ENCODE results near the gene BHLHE40.
"Not testable (repeated sequence)": the region's sequence is repeated elsewhere in the genome, so short reads cannot be mapped to it uniquely, and the experiment has no call there.

BHLHE40 gene

GRCh38 chr3:4961865-4962264 is 17.4 kb upstream of the BHLHE40 start:
- not testable (repeated sequence) for DNase-seq, ATAC-seq

GRCh38 chr3:4963669-4964570 is 15.3 kb upstream of the BHLHE40 start:
- ATAC-seq (no peak), DNase-seq (no peak)

- ATAC-seq, DNase-seq: not testable (repeated sequence)
These were observed 13.2 kb upstream of the BHLHE40 start for GRCh38 chr3:4966006-4966405.

- DNase-seq, result not testable (repeated sequence)
These were observed 11.6 kb upstream of the BHLHE40 start for GRCh38 chr3:4967683-4968082.

GRCh38 chr3:4971437-4971836 is 7.8 kb upstream of the BHLHE40 start:
- not testable (repeated sequence) for ATAC-seq, DNase-seq

More at GRCh38 chr3:4967683-4968082, 11.6 kb upstream of the BHLHE40 start:
- ATAC-seq, result not testable (repeated sequence)

GRCh38 chr3:4971838-4972237 is 7.4 kb upstream of the BHLHE40 start:
- no peak for ATAC-seq
- no peak for DNase-seq

GRCh38 chr3:4972652-4973643 is 6.3 kb upstream of the BHLHE40 start:
- ATAC-seq (no peak), DNase-seq (no peak)

GRCh38 chr3:4974154-4974553 is 5.1 kb upstream of the BHLHE40 start:
- ATAC-seq (no peak), DNase-seq (no peak)

- peak; percentile 73 for DNase-seq
- ATAC-seq, result no peak
These were observed 3.1 kb upstream of the BHLHE40 start for GRCh38 chr3:4976109-4976508.

- ATAC-seq (peak; percentile 33), DNase-seq (peak; percentile 90)
These were observed 2.0 kb upstream of the BHLHE40 start for GRCh38 chr3:4977001-4977852.

- peak; percentile 1 for ATAC-seq
- DNase-seq, result no peak
These were observed 1.4 kb upstream of the BHLHE40 start for GRCh38 chr3:4977853-4978203.

GRCh38 chr3:4978204-4978965 is 852 bp upstream of the BHLHE40 start:
- ATAC-seq, result peak; percentile 53
- DNase-seq, result peak; percentile 97

GRCh38 chr3:4978966-4979427 is 240 bp upstream of the BHLHE40 start:
- peak; percentile 60 for ATAC-seq
- peak; percentile 97 for DNase-seq

- ATAC-seq (peak; percentile 3), DNase-seq (peak; percentile 97)
These were observed 1.3 kb downstream of the BHLHE40 start for GRCh38 chr3:4980229-4981203.

GRCh38 chr3:4981294-4981664 is 2.0 kb downstream of the BHLHE40 start:
- no peak for DNase-seq
- no peak for ATAC-seq

GRCh38 chr3:4981665-4982494 is 2.6 kb downstream of the BHLHE40 start:
- DNase-seq (no peak), ATAC-seq (no peak)

- no peak for DNase-seq
- no peak for ATAC-seq
These were observed 3.8 kb downstream of the BHLHE40 start for GRCh38 chr3:4982773-4983738.
